ENCODE data around the gene DDX10. TPM values are rescaled to one million over a fixed set of nuclear protein-coding genes. Genes with fewer than 3 reads are reported as not detected.
"Not testable (repeated sequence)": the region's sequence is repeated elsewhere in the genome, so short reads cannot be mapped to it uniquely, and the experiment has no call there.

Gene DDX10
- total RNA-seq, 2 donors from 2014 or later, result 21.1 to 21.3 TPM

DNA sequence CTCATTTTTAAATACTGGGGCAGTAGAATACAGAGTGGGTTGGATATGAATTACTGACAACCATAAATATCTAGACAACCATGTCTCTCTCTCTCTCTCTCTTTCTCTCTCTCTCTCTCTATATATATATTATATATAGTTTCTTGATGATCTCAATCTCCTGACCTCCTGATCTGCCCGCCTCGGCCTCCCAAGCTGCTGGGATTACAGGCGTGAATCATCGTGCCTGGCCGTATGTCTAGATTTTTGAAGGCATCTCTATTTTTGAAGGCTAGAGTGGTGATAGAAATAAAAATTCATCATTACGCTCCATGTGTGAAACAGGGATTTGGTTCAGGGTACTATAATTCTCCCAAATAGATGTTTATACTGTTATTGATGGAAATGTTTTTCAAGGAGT lies 84.1 kb downstream of the DDX10 start:
- intact Hi-C loops (cut with DNase I), result no loop called here

DNA sequence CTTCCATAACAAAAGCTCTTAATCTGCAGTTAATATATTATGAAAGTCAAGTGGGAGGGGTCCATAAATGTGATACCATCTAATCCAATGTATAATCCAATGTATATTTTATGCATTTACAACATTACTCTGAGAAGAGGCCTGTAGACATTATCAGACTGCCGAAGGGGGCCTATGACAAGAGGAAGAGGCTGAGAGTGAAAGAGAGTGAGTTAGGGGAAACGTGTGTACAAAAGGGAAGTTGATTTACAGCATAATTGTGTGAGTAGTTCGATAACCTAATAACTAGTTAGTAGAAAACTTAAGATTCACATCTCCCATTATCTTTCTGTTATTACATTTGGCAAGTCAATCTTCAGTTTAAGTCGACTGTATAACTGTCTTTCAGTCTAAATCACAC lies 86.6 kb downstream of the DDX10 start:
- DNase-seq (ENCODE audit: low spot score), result no peak
- intact Hi-C loops (cut with DNase I), result no loop called here

More for the DNA sequence above, 84.1 kb downstream of the DDX10 start:
- DNase-seq (ENCODE audit: low spot score), result no peak

DNA sequence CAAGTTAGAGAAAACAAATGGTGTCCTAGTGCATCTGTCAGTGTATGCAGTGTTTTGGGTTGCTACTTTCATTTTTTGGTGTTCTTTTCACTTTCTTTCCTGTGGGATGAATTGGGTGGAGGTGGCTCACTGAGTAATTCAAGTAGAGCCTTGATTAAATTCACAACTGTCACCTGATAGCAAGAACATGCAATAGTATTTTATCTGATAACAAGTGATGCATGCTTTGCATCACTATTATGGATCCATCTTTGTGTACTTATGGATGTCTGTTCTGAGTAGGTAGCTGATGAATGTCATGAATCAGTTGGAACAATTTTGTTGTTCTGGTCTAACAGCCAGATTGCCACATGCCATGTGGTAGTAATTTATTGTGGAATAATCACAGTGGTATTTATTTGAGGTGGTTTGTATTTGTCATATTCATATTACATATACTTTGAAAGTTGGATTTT lies 87.5 kb downstream of the DDX10 start:
- intact Hi-C loops (cut with DNase I), result no loop called here
- DNase-seq (ENCODE audit: low spot score), result no peak

DNA sequence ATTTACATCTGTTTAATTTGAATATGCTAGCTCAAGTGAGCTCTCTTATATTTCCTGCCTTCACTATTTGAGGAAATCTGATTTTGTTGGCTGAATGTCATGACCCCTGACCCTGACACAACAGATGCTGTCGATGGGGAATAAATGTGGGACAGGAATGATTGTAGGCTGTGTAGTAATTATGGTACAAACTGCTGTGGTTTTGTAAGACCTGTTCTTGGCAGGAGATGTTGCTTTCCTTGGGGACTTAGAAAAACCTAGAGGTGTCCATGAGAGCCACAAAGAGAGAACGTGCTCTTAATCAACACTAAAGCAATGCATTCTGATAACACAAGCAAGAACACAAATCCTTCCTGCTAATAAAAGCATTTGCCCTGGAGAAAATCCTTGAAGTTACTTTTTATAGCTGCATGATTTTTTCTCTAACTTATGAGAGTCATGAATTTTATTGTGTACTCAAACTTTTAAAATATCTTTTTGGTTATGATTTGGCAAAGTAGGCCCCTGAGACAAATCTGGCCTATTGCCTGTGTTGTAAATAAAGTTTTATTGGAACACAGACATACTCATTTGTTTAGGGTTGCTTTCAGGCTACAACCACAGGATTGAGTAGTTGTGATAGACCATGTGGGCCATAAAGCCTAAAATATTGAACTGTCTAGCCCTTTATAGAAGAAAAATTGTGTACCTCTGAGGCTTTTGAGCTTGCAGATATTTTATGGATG lies 90.2 kb downstream of the DDX10 start:
- intact Hi-C loops (cut with DNase I), result no loop called here
- no peak for DNase-seq (ENCODE audit: low spot score)

DNA sequence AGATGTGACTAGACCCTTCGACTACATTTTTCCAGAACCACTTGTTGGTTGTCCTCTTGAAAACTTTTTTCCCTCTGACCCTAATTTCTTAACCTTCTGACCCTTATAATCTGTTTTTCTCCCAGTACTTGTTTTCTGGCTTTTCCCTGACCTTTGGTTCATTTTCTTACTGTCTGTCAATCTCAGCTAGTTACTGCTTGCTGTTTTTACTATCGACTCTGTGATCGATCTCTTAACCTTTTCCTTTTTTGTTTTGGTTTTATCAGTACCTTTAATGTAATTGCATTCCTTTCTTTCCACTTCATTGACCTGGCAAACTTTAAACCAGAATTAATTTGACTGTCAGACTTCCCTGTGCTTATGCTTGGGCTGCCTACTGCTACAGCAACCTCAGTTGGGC lies 92.8 kb downstream of the DDX10 start:
- DNase-seq (ENCODE audit: low spot score), result no peak
- intact Hi-C loops (cut with DNase I), result no loop called here

DNA sequence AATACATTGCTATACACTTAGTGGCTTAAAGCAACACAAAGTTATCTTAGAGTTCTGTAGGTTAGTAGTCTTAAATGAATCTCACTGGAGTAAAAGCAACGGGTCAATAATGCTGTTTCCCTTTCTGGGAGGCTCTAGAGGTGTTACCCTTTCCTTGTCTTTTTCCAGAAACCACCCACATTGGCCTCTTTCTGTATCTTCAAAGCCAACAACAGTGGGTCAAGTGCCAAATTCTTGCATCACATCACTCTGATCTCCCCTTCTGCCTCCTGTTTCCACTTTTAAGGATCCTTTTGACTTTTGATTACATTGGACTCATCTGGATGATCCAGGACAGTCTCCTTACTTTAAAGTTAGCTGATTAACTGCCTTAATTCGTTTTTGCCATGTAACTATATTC lies 93.6 kb downstream of the DDX10 start:
- no peak for DNase-seq (ENCODE audit: low spot score)
- intact Hi-C loops (cut with DNase I), result no loop called here

DNA sequence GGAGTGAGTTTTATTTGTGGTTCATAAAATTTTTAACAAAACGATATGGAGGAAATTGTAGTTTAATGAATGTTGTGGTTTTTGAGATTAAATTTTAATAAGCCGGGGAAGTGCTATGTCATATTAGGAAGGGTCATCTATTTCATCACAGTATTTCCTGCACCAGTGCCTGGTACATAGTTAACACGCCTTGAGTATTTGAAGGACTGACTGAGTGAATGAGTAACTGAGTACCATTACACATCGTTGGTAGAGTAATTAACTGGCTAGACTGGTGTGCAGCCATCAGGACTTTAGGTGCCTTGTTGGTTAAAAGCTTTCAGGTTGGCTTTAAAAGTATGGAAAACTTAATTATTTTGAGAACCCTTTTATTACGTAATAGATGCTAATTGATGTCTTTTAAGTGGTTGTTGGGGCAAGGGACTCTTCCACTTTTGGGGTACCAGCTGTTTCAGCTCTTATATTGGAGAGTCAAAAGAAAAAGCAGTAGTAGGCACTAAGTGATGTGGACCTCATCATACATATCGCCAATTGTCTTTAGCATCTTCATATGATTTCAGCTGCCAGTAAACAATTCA lies 101.8 kb downstream of the DDX10 start:
- DNase-seq (ENCODE audit: low spot score), result no peak
- intact Hi-C loops (cut with DNase I), result no loop called here

DNA sequence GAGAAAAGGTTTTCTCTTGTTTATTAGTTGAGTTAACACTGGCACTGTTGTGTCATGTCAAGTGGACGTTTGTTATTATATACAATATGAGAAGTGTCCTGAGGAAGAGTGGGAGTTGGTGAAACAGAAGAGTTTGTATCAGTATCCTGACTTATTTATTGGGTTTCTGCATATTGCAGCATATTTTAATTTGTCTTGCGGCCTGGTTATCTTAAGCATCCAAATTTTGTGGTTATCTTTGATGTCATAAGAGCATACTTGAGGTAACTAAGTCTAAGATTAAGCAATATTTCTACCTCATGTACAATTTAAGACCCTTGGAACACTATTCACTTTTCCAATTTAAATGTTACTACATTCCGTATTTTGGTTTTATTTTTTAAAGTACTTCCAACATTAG lies 103.5 kb downstream of the DDX10 start:
- intact Hi-C loops (cut with DNase I), result no loop called here
- no peak for DNase-seq (ENCODE audit: low spot score)

DNA sequence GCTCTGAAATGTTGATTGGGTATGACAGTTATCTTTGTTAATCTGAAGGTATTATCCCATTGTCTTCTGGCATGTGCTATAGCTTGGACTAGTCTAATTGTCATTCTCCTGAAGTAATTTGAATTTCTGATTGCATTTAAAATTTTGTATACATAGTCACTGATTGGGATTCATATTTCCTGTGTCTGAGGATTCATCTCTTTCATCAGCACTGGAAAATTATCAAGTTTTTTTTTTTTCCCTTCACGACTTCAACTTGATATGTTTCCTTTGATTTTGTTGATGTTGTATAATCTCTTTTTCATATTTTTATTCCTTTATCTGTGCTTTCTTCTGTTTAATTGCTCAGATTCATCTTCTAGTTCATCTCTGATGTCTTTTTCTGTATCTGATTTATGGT lies 104.1 kb downstream of the DDX10 start:
- DNase-seq (ENCODE audit: low spot score), result no peak
- intact Hi-C loops (cut with DNase I), result no loop called here

DNA sequence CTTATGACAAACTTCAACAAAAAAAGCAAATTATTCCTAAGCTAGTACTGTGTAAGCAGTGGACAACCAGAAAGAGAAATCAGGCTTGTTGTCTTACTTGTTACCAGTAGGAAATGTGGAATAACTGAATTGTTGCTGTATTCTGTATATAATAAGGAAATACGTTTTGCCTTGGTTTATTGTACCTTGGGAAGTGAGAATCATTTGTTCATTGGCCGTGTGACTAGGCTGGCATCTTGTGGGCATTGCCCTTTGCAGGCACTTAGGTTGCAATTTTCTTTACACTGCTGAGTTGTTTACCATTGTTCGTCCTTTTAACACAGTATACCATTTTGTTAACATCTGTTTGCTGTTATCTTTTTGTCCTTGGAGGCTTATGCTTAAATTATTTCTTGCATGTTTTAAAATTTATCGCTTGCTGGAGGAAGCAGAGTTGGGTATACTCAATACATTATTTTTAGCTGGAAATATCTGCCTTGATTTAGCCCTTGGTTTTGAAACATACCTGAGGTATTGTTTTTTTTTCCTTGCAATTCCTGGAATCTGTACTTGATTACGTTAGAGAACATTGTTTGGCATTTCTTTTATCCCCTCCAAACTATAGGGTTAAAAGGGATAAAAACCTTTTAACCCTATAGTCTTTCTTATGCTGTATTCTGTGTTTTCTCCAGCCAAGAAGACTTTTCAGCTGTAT lies 109.3 kb downstream of the DDX10 start:
- DNase-seq (ENCODE audit: low spot score), result no peak
- intact Hi-C loops (cut with DNase I), result no loop called here

DNA sequence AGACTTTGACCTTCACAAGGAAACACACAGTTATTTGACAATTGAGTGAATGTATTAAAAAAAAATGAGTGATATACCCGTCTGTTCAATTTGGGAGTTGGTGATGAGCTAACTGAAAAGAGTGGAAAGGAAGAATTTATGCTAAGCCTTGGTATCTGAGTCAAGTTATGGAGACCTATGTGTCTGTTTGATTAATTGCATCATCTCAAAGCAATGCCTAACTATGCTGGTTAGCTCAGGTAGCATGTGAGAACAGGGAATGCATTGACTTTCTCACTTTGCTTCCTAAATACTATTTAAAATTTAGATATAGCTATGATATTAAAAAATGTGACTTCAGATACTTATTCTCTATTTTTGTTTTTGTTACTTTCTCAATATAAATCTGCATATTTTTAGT lies 110.5 kb downstream of the DDX10 start:
- no peak for DNase-seq (ENCODE audit: low spot score)

DNA sequence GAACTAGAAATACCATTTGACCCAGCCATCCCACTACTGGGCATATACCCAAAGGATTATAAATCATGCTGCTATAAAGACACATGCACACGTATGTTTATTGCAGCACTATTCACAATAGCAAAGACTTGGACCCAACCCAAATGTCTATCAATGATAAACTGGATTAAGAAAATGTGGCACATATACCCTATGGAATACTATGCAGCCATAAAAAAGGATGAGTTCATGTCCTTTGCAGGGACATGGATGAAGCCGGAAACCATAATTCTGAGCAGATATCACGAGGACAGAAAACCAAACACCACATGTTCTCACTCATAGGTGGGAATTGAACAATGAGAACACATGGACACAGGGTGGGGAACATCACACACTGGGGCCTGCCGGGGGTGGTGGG lies 114.3 kb downstream of the DDX10 start:
- intact Hi-C loops (cut with DNase I); DNase-seq (ENCODE audit: low spot score): not testable (repeated sequence)

More for the DNA sequence above, 110.5 kb downstream of the DDX10 start:
- intact Hi-C loops (cut with DNase I), result no loop called here

DNA sequence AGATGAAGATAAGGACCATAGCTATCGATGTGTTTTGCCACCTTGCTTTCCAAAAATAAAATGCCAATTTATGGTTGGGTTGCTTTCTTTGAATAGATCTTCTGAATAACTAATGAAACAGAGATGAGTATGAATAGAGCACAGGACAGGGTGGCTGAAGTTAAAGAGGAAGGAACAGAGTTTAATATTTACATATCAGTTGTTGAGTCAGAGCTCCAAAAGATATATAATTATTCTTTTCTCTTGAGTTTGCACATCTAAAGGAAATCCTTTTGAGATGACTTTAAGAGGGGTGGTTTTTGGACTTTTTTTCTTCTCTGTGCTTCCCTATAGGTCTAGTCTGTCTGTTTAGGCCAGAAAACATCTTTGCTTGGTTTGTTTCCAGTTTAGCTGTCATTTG lies 115.2 kb downstream of the DDX10 start:
- intact Hi-C loops (cut with DNase I), result no loop called here
- DNase-seq (ENCODE audit: low spot score), result no peak

DNA sequence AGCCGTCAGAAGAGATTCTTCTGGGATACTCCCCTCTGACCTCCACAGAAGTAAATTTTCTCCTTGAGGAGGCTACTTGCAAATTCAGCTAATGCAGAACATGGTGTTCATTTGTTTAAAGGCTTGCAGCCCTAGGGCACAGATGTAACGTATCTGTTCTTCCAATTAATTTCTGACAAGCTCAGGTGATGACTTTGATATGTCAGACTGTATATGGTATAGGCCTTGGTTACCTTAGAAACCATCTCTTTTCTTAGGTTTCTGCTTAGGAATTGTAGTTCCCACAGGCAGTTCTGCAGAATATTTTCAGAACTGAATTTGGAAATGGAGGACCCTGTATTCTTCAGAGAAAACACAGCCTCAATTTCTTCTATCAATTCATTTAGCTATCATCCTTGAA lies 117.1 kb downstream of the DDX10 start:
- no peak for DNase-seq (ENCODE audit: low spot score)
- intact Hi-C loops (cut with DNase I), result no loop called here

DNA sequence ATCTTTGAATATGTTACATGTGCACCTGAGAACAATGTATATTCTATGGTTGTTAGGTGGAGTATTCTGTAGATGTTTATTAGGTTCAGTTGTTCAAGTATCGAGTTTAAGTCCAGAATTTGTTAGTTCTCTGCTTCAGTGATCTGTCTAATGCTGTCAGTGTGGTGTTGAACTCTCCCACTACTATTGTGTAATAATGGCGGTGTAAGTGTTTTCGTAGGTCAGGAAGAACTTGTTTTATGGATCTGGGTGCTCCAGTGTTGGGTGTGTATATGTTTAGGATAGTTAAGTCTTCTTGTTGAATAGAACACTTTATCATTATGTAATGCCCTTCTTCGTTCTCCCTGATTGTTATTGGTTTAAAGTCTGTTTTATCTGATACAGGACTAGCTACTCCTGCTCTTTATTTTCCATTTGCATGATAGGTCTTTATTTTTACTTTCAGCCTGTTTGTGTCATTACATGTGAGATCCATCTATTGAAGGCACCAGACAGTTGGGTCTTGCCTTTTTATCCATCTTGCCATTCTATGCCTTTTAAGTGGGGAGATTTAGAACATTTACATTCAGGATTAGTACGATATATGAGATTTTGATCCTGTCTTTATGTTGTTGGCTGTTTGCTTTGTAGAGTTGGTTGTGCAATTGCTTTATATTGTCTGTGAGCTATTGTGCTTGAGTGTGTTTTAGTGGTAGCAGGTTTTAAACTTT lies 121.6 kb downstream of the DDX10 start:
- intact Hi-C loops (cut with DNase I), result no loop called here
- no peak for DNase-seq (ENCODE audit: low spot score)

DNA sequence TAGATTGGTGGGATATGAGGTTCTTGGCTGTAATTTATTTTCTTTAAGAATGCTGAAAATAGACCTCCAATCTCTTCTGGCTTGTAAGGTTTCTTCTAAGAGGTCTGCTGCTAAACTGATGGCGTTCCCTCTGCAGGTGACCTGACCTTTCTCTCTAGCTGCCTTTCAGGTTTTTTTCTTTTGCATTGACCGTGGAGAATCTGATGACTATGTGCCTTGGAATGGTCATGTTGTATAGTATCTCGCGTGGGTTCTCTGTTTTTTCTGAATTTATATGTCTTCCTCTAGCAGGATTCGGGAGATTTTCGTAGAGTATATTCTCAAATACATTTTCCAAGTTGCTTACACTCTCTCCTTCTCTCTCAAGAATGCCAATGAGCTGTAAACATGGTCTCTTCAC lies 122.2 kb downstream of the DDX10 start:
- no peak for DNase-seq (ENCODE audit: low spot score)
- intact Hi-C loops (cut with DNase I), result no loop called here

DNA sequence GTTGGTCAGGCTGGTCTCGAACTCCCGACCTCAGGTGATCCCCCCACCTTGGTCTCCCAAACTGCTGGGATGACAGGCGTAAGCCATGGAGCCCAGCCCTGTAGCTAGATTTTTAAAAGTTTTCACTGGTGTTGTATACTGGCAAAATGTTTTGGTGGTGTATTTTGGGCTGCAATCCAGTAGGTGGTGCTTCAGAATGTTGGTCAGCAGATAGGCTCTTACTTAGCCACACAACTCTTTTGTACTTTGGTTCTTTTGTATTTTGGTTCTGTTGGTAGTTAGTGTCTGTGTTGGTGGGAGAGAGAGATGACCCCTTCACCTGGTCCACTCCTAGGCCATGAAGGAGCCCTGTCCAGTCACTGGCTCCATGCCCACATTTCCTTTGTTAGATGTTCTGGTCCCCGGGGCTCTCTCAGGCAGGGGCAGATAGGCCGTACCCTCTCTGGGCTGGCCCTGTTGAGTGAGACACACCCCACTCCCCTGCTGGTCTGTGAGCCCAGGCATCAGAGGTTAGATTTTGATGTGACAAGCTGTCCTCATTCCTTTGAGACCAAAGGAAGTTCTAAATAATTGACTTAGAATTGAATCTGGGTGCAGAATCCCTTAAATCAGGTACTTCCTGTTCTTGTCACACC lies 123.8 kb downstream of the DDX10 start:
- no peak for DNase-seq (ENCODE audit: low spot score)
- intact Hi-C loops (cut with DNase I), result no loop called here

DNA sequence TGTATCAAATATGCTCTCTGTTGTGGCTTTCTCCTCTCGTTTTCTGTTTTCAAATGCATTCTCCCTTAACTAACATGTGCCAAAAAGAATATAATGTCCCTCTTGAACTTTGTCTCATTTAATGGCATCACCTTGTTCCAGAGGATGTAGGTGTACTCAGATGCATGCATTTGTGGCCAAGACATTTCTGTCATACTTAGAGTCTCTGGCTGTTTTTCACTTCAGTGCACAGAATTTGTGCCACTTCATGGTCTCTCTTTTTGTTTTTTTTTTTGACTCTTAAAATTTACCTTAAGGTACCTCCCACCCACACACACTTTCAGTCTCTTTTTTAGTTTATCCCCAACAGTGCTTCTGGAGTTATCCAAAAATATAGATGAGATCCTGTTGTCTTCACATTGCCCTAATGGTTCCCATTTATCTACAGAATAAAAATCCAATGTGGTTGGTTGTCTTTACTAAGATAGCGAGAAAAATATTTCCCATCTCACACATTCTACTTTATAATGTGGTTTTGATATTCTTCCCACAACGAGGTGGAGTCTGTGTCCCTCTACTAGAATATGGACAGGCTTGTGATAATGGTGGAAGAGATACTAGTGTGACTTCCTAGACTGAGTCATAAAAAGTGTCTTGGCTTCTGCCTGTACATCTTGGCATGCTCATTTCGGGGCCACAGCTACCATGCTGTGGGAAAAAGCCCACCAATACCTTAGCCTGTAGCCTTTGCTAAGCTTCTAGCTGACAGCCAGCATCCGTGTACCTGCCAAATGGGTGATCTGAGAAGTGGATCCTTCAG lies 125.8 kb downstream of the DDX10 start:
- intact Hi-C loops (cut with DNase I), result no loop called here
- no peak for DNase-seq (ENCODE audit: low spot score)

DNA sequence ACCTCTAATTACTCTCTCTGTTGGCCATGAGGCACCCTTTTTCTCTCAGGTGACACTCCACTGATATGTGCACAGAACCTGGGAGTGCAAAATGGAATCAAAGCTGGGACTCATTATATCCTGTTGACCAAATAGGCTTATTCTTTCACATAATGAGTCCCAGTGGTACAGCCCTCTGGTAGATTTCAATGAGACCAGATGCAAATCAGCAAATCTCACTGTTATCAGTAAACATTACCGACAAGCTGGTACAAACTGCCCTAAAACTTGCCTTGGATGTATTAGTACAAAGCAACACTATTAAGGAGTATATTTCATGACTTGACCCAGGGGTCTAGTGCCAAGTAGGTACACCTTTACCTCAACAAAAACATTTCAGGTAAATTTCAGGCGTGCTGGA lies 128.3 kb downstream of the DDX10 start:
- no peak for DNase-seq (ENCODE audit: low spot score)
- intact Hi-C loops (cut with DNase I), result no loop called here
